ENCODE results near the gene ADGRD1.

The ADGRD1 gene

GRCh38 chr12:131155131-131155530 lies 201.4 kb downstream of the ADGRD1 start:
- no peak for DNase-seq (ENCODE audit: low read depth)
- no peak for TF ChIP-seq CTCF (IDR thresholded peaks at IDR 0.05; ENCODE audit: low read length, missing control alignments)
- H3K4me3 ChIP-seq (replicated peaks; ENCODE audit: low read depth, low read length), result no peak overlapping the region

GRCh38 chr12:131157743-131158142 lies 204.0 kb downstream of the ADGRD1 start:
- no peak overlapping the region for H3K4me3 ChIP-seq (replicated peaks; ENCODE audit: low read depth, low read length)
- no peak for DNase-seq (ENCODE audit: low read depth)
- no peak for TF ChIP-seq CTCF (IDR thresholded peaks at IDR 0.05; ENCODE audit: low read length, missing control alignments)

GRCh38 chr12:131159660-131160059 lies 206.0 kb downstream of the ADGRD1 start:
- TF ChIP-seq CTCF (IDR thresholded peaks at IDR 0.05; ENCODE audit: low read length, missing control alignments), result no peak
- no peak overlapping the region for H3K4me3 ChIP-seq (replicated peaks; ENCODE audit: low read depth, low read length)
- no peak for DNase-seq (ENCODE audit: low read depth)

GRCh38 chr12:131162113-131162512 lies 208.4 kb downstream of the ADGRD1 start:
- DNase-seq (ENCODE audit: low read depth), result no peak
- H3K4me3 ChIP-seq (replicated peaks; ENCODE audit: low read depth, low read length), result no peak overlapping the region
- TF ChIP-seq CTCF (IDR thresholded peaks at IDR 0.05; ENCODE audit: low read length, missing control alignments), result no peak

GRCh38 chr12:131163189-131163738 lies 209.6 kb downstream of the ADGRD1 start:
- TF ChIP-seq CTCF (IDR thresholded peaks at IDR 0.05; ENCODE audit: low read length, missing control alignments), result no peak
- no peak for DNase-seq (ENCODE audit: low read depth)
- H3K4me3 ChIP-seq (replicated peaks; ENCODE audit: low read depth, low read length), result no peak overlapping the region

GRCh38 chr12:131164096-131164872 lies 210.6 kb downstream of the ADGRD1 start:
- H3K4me3 ChIP-seq (replicated peaks; ENCODE audit: low read depth, low read length), result no peak overlapping the region
- no peak for DNase-seq (ENCODE audit: low read depth)
- TF ChIP-seq CTCF (IDR thresholded peaks at IDR 0.05; ENCODE audit: low read length, missing control alignments), result no peak

- no peak for TF ChIP-seq CTCF (IDR thresholded peaks at IDR 0.05; ENCODE audit: low read length, missing control alignments)
- no peak for DNase-seq (ENCODE audit: low read depth)
- H3K4me3 ChIP-seq (replicated peaks; ENCODE audit: low read depth, low read length), result no peak overlapping the region
These were observed 213.0 kb downstream of the ADGRD1 start for GRCh38 chr12:131166717-131167116.

Data from fibroblast of pulmonary artery (primary cell).